Raji (cell line): ENCODE results near the gene C6orf120.

ENCODE experiments used
- POLR2A ChIP-seq: IDR thresholded peaks from 2 replicates; pipeline ENCODE4 v1.6.1; 2011; ENCODE audit warnings: low read depth, low read length, control low read depth; ENCODE audit not compliant: insufficient read depth

C6orf120 gene

DNA sequence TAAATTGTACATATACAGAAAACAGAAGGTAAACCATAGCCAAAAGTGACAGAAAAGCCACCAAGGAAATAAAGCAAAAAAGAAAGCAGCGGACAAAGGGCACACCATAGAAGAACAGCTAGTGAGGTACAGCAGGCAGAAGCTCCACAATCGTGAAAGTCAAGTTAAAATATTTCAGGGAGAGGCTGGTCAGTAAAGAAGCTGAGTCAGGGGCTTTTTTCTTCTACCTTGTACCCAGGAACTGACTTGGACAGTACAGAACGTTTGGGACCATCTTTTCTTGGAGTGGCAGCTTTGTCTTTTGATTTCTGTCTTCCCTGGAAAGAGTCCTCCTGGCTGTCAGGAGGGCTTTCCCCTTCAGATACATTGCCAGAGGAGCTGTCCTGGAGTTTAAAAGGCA is 8.1 kb downstream of the C6orf120 start:
- TF ChIP-seq POLR2A = no peak

DNA sequence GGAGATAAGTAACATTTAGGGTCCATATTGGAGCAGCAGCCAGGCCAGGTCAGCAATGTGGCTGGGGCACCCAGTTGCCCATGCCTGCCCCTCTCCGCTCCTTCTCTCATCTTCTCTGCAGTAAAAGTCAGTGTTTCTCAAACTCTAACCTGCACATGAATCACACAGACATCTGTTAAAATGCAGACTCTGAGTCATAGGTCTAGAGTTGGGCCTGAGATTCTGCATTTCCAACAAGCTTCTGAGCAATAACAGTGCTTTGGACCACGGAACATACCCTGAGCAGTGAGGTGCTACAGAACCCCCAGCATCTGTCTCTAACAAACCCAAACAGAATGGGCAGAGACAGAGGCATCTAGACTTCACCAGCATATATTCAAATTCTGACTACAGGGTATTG is 12.3 kb downstream of the C6orf120 start:
- TF ChIP-seq POLR2A = no peak

DNA sequence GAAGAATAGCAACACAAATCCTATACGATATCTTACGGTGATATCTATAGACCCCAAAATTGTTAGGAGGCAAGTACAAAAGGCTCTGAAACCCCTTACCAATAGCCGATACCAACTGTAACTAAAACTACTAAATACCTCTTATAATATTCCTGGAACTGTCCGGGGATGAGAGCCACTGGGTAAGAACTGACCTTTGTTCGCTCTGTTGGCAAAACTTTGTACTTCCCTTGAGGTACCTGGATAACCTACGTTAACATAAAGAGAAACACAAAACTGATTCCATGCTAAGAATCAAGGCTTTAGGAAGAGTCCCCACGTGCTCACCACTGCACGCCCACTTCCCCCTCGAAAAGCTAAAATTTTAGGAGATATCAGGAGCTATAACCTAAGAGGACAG is 12.7 kb downstream of the C6orf120 start:
- no peak for TF ChIP-seq POLR2A

GRCh38 chr6:169719117-169719516 is 17.2 kb downstream of the C6orf120 start:
- TF ChIP-seq POLR2A = no peak

- no peak for TF ChIP-seq POLR2A
Measured at GRCh38 chr6:169720207-169720855, 18.4 kb downstream of the C6orf120 start.

- TF ChIP-seq POLR2A = no peak
Measured at GRCh38 chr6:169722362-169723199, 20.7 kb downstream of the C6orf120 start.

GRCh38 chr6:169723200-169723909 is 21.4 kb downstream of the C6orf120 start:
- TF ChIP-seq POLR2A = peak; percentile 44

DNA sequence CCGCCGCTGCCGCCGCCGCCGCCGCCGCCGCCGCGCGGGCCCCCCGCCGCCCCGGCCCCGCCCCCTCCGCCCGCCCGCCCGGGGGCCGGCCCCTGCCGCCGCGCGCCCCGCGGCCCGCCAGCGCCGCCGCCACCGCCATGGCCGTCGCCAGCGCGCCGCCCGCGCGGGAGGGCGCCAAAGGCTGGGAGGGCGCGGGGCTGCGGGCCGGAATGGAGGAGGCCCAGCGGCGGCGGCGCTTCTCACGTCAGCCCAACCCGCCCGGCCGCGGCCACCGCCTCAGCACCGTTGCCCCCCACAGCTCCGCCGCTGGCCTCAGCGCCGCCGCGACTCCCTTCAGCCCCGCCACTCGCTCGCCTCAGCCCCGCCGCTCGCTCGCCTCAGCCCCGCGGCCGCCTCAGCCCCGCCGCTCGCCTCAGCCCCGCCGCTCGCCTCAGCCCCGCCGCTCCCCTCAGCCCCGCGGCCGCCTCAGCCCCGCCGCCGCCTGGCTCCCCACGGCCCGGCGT is 22.1 kb downstream of the C6orf120 start:
- peak; percentile 34; the same call in 1 of the 2 replicates for TF ChIP-seq POLR2A

GRCh38 chr6:169724494-169725124 is 22.7 kb downstream of the C6orf120 start, which contains the start of gene PHF10:
Gene PHF10, minus strand, starts transcription at chr6:169724500. Its CDS starts 569 bp downstream, at chr6:169723931.
- peak; percentile 49 for TF ChIP-seq POLR2A

DNA sequence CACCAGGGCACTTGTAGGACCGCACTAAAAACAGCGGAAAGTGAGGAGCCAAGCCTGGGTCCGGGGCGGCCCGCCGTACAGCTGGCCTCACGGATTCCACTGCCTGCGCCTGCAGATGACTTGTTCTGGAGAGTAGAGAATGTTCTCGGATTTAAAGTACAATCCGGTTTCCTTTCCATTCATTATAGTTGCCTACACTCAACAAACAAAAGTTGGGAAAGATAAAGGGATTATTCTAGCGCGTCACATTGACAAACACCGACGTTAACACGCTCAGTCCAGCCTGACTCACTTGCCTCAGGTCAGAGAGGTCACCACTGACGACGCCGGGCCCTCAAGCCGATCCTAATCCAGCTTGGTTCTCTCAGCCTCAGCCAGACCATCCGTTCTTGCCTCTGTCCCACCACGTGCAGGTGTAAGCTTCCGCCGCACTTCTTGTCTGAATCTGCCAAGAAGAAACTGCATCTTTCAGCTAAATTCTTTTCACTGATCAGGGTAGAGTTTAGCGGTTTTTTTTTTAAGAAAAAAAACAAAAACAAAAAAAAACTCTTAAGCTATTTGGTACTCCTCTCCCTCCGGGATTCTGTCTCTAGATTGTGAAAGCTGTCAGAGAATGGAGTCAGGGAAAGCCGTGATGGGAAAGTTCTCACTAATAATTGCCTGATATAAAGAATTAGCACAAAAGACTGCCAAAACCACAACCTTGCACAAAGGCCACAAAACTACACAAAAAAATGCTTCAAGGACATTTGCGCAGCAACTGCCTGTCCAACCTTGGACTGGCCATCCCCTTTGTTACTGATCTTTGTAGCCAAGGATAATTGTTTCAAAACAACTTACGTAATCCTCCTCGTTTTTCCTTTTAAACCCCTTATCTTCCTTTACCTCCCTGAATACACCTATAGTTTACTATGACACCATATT is 23.5 kb downstream of the C6orf120 start:
- TF ChIP-seq POLR2A = no peak

- no peak for TF ChIP-seq POLR2A
Measured at GRCh38 chr6:169726049-169726400, 24.1 kb downstream of the C6orf120 start.

- no peak for TF ChIP-seq POLR2A
Measured at GRCh38 chr6:169726963-169727362, 25.0 kb downstream of the C6orf120 start.

- no peak for TF ChIP-seq POLR2A
Measured at GRCh38 chr6:169729961-169730360, 28.0 kb downstream of the C6orf120 start.
